Ishikawa (cell line): Measurements from ENCODE around the gene COL13A1.

Experiments used
- CEBPB ChIP-seq: IDR thresholded peaks from 2 replicates; pipeline ENCODE4 v1.6.1; 2012
- CREB1 ChIP-seq: IDR thresholded peaks from 2 replicates; pipeline ENCODE4 v1.6.1; 2012; ENCODE audit warnings: low read depth
- EGR1 ChIP-seq: IDR thresholded peaks from 2 replicates; pipeline ENCODE4 v1.6.1; 2012
- EP300 ChIP-seq: IDR thresholded peaks from 2 replicates; pipeline ENCODE4 v1.6.1; 2012; ENCODE audit warnings: borderline replicate concordance
- FOXM1 ChIP-seq: IDR thresholded peaks from 2 replicates; pipeline ENCODE4 v1.6.1; 2012; ENCODE audit warnings: low read depth, borderline replicate concordance
- MAX ChIP-seq: IDR thresholded peaks from 2 replicates; pipeline ENCODE4 v1.6.1; 2012
- NFIC ChIP-seq: IDR thresholded peaks from 2 replicates; pipeline ENCODE4 v1.6.1; 2012
- RAD21 ChIP-seq: IDR thresholded peaks from 2 replicates; pipeline ENCODE4 v1.6.1; 2012; ENCODE audit warnings: low read depth
- REST ChIP-seq: IDR thresholded peaks from 2 replicates; pipeline ENCODE4 v1.6.1; 2012; ENCODE audit warnings: low read depth, mild to moderate bottlenecking
- TAF1 ChIP-seq: IDR thresholded peaks from 2 replicates; pipeline ENCODE4 v1.6.1; 2012; ENCODE audit warnings: low read depth, mild to moderate bottlenecking
- USF1 ChIP-seq: IDR thresholded peaks from 2 replicates; pipeline ENCODE4 v1.6.1; 2012
- YY1 ChIP-seq: IDR thresholded peaks from 2 replicates; pipeline ENCODE4 v1.6.1; 2012; ENCODE audit warnings: low read depth

DNA sequence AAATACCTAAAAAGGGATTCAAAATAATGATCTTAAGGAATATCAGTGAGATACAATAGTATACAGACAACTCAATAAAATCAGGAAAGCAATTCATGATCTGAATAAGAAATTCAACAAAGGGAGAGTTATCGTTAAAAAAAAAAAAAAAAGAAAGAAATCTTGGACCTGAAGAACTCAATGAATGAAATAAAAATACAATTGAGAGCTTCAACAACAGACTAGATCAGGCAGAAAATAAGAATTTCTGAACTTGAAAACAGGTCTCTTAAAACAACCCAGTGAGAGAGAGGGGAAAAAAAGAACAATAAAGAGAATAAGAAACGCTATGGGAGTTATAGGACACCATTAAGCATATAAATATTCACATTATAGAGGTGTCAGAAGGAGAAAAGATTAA is 179.0 kb downstream of the COL13A1 start:
- no peak for TF ChIP-seq NFIC
- TF ChIP-seq EP300 = no peak
- no peak for TF ChIP-seq TAF1
- TF ChIP-seq MAX = no peak
- TF ChIP-seq YY1 = no peak
- no peak for TF ChIP-seq CEBPB
- no peak for TF ChIP-seq REST
- TF ChIP-seq EGR1 = no peak
- TF ChIP-seq FOXM1 = no peak
- no peak for TF ChIP-seq USF1
- TF ChIP-seq RAD21 = no peak
- no peak for TF ChIP-seq CREB1
